Purkinje cell (primary cell): ENCODE measurements around the gene RBBP7. TPM values are rescaled to one million over a fixed set of nuclear protein-coding genes. Genes with fewer than 3 reads are reported as not detected.

Source experiments
- polyA plus RNA-seq: library from polyadenylated mRNA; unstranded; fragments of >200 nt; fragmentation: Nextera tagmentation; gene quantifications from 2 replicates; pipeline ENCODE4 v1.2.1, GENCODE V29; 2014

RBBP7 gene
- 128 and 157 TPM in 2 replicates for polyA plus RNA-seq

GRCh38 chrX:16870095-16870861 is at the start of gene RBBP7:
TSS of gene RBBP7 (minus strand) at chrX:16870362. CDS start at chrX:16870053, 309 bp downstream.

Other genes with a start within 250 kb of the RBBP7 start
- gene S100G, start 220.2 kb downstream of the RBBP7 start, polyA plus RNA-seq = not detected in 2 replicates
- 0.22 and 2.7 TPM in 2 replicates for gene CTPS2, start 157.7 kb downstream of the RBBP7 start, polyA plus RNA-seq
- gene SYAP1, start 150.8 kb downstream of the RBBP7 start, polyA plus RNA-seq = 10.3 and 10.9 TPM in 2 replicates
- 1.8 and 6.8 TPM in 2 replicates for gene TXLNG, start 83.9 kb downstream of the RBBP7 start, polyA plus RNA-seq
- gene REPS2, start 76.3 kb upstream of the RBBP7 start, polyA plus RNA-seq = 44.5 and 54.0 TPM in 2 replicates